A549 (cell line): ENCODE measurements around the gene CEMIP2. TPM values are rescaled to one million over a fixed set of nuclear protein-coding genes. Genes with fewer than 3 reads are reported as not detected.
A peak's percentile ranks its signal among the peaks of the same experiment; 100 is the strongest.

ENCODE experiments used
- ATAC-seq, 2 experiments: fragments of 200-7000 bp in 1 of 2; fragments of >200 bp in 1 of 2; cut with Nextera tagmentation in 1 of 2; cut with Tn5 transposase in 1 of 2; 3 replicates each; pipeline versions ENCODE4 v1.8.0 to v1.9.1; 2018 to 2020; ENCODE audit warnings: mild to moderate bottlenecking in 1 of 2, moderate library complexity in 1 of 2
- CTCF ChIA-PET: fragments of 300-600 bp; sonication (Branson Sonifier 250); formaldehyde crosslinking; extraction: SDS; loops from one replicate; lab custom pipeline; 2021; ENCODE audit warnings: antibody characterized with exemption, inconsistent platforms; lab: Yijun Ruan, JAX
- POLR2A ChIA-PET: fragments of 350-600 bp; formaldehyde crosslinking; extraction: SDS; loops from one replicate; lab custom pipeline; 2021; ENCODE audit warnings: antibody characterized with exemption, inconsistent platforms; lab: Yijun Ruan, JAX
- DNase-seq, 2 experiments: peaks; one replicate each; pipeline versions ENCODE4 v3.0.0 to v3.0.0-alpha.2; 2011 to 2016; ENCODE audit warnings: low read depth in 1 of 2, low spot score in 1 of 2
- FAIRE-seq: peaks from 2 replicates; lab custom pipeline; 2011; peaks lifted over from hg19 to GRCh38; lab: Jason Lieb, UNC
- H3K27ac ChIP-seq, 2 experiments: fragments of >200 bp; sonication (Bioruptor Twin); formaldehyde crosslinking; 3 replicates each; pipeline ENCODE4 v1.5.1; 2016 to 2017
- H3K4me1 ChIP-seq: fragments of >200 bp; sonication (Bioruptor Twin); formaldehyde crosslinking; 3 replicates; pipeline ENCODE4 v1.6.1; 2016
- H3K4me2 ChIP-seq: fragments of >200 bp; sonication (Bioruptor Twin); formaldehyde crosslinking; 3 replicates; pipeline ENCODE4 v1.6.1; 2016
- H3K4me3 ChIP-seq: fragments of >200 bp; sonication (Bioruptor Twin); formaldehyde crosslinking; 3 replicates; pipeline ENCODE4 v1.5.1; 2016
- H3K9me3 ChIP-seq: fragments of >200 bp; sonication (Bioruptor Twin); formaldehyde crosslinking; 3 replicates; pipeline ENCODE4 v1.6.1; 2016
- BHLHE40 ChIP-seq: IDR thresholded peaks from 2 replicates; pipeline ENCODE4 v1.6.1; 2012; ENCODE audit warnings: low read depth, low read length, inconsistent platforms
- CEBPB ChIP-seq, 2 experiments: fragments of >200 bp in 1 of 2; sonication (Bioruptor Twin) in 1 of 2; formaldehyde crosslinking in 1 of 2; IDR thresholded peaks; 2 replicates each; pipeline ENCODE4 v1.6.1; 2012 to 2016
- CHD4 ChIP-seq: fragments of 200-600 bp; sonication (generic); IDR thresholded peaks from 2 replicates; pipeline ENCODE4 v1.6.1; 2016; ENCODE audit warnings: antibody characterized with exemption, mild to moderate bottlenecking, borderline replicate concordance
- EP300 ChIP-seq, 2 experiments: fragments of >200 bp; sonication (Bioruptor Twin); formaldehyde crosslinking; IDR thresholded peaks; 2 replicates in 1 of 2; 3 replicates in 1 of 2; pipeline ENCODE4 v1.6.1; 2016 to 2017
- FOSB ChIP-seq: fragments of 250-450 bp; sonication (Bioruptor Pico); IDR thresholded peaks from 2 replicates; pipeline ENCODE4 v1.5.0; 2020; ENCODE audit warnings: mild to moderate bottlenecking, moderate library complexity
- FOSL2 ChIP-seq, 2 experiments: fragments of 450-650 bp in 1 of 2; fragments of >200 bp in 1 of 2; sonication (Bioruptor Twin) in 1 of 2; formaldehyde crosslinking; IDR thresholded peaks; 2 replicates each; pipeline versions ENCODE4 v1.5.0 to v1.6.1; 2016 to 2020; ENCODE audit warnings: mild to moderate bottlenecking in 1 of 2, moderate library complexity in 1 of 2
- FOXS1 ChIP-seq: fragments of 250-450 bp; sonication (Bioruptor Pico); IDR thresholded peaks from 2 replicates; pipeline ENCODE4 v1.5.0; 2020; ENCODE audit warnings: mild to moderate bottlenecking, moderate library complexity
- GATA3 ChIP-seq: IDR thresholded peaks from 2 replicates; pipeline ENCODE4 v1.6.1; 2012; ENCODE audit warnings: borderline replicate concordance
- HOXB13 ChIP-seq: fragments of 250-450 bp; sonication (Bioruptor Pico); IDR thresholded peaks from 2 replicates; pipeline ENCODE4 v1.5.0; 2020; ENCODE audit warnings: low read depth, mild to moderate bottlenecking, moderate library complexity
- HOXB5 ChIP-seq: fragments of 250-450 bp; sonication (Bioruptor Pico); IDR thresholded peaks from 2 replicates; pipeline ENCODE4 v1.5.0; 2020; ENCODE audit warnings: mild to moderate bottlenecking, moderate library complexity
- JUN ChIP-seq, 2 experiments: fragments of >200 bp; sonication (Bioruptor Twin); formaldehyde crosslinking; IDR thresholded peaks; 2 replicates in 1 of 2; 3 replicates in 1 of 2; pipeline ENCODE4 v1.6.1; 2016 to 2017
- JUNB ChIP-seq: fragments of >200 bp; sonication (Bioruptor Twin); formaldehyde crosslinking; IDR thresholded peaks from 2 replicates; pipeline ENCODE4 v1.6.1; 2016
- MAFK ChIP-seq: fragments of 450-650 bp; IDR thresholded peaks from 2 replicates; pipeline ENCODE4 v1.6.1; 2014; ENCODE audit not compliant: partially characterized antibody
- MAZ ChIP-seq: fragments of 150-350 bp; IDR thresholded peaks from 2 replicates; pipeline ENCODE4 v1.6.1; 2014; ENCODE audit warnings: antibody characterized with exemption, low read depth, low read length, borderline replicate concordance
- NPAS2 ChIP-seq: fragments of 250-450 bp; sonication (Bioruptor Pico); IDR thresholded peaks from 2 replicates; pipeline ENCODE4 v1.8.0; 2022; ENCODE audit warnings: mild to moderate bottlenecking, moderate library complexity, borderline replicate concordance
- NR3C1 ChIP-seq: fragments of >200 bp; sonication (Bioruptor Twin); formaldehyde crosslinking; IDR thresholded peaks from 3 replicates; pipeline ENCODE4 v1.6.1; 2017
- RAD21 ChIP-seq, 2 experiments: fragments of >200 bp in 1 of 2; sonication (Bioruptor Twin) in 1 of 2; formaldehyde crosslinking in 1 of 2; IDR thresholded peaks in 1 of 2; conservative IDR thresholded peaks in 1 of 2; 2 replicates in 1 of 2; 3 replicates in 1 of 2; pipeline ENCODE4 v1.6.1; 2012 to 2018; ENCODE audit warnings: inconsistent platforms in 1 of 2
- SMC3 ChIP-seq: fragments of >200 bp; sonication (Bioruptor Twin); formaldehyde crosslinking; IDR thresholded peaks from 3 replicates; pipeline ENCODE4 v1.6.1; 2018; ENCODE audit warnings: inconsistent platforms
- ZNF302 ChIP-seq: fragments of 250-450 bp; sonication (Bioruptor Pico); IDR thresholded peaks from 2 replicates; pipeline ENCODE4 v1.9.0; 2021; ENCODE audit warnings: inconsistent platforms, mild to moderate bottlenecking, moderate library complexity
- WGBS: methylation state at CpG from one replicate; pipeline ENCODE4 v1.1.6; 2017; ENCODE audit errors: missing lambda C conversion rate; 5-methylcytosine and 5-hydroxymethylcytosine counted together
- polyA plus RNA-seq, 4 experiments: library from polyadenylated mRNA; depleted of rRNA in 3 of 4; stranded (reverse); fragments of >200 nt; fragmentation: RNase III in 1 of 4; extraction: RNeasy Plus Mini Kit Qiagen cat#74134 plus additional on column Dnase treatment in 1 of 4; gene quantifications; 2 replicates in 3 of 4; 3 replicates in 1 of 4; pipeline ENCODE4 v1.2.3, GENCODE V29; 2011 to 2017
- TF ChIP-seq, protein P1 (sequence below): fragments of 150-350 bp; IDR thresholded peaks from 2 replicates; pipeline ENCODE4 v1.6.1; 2014; ENCODE audit warnings: low read depth, mild to moderate bottlenecking, low read length
- TF ChIP-seq, protein P2 (sequence below): fragments of >200 bp; sonication (Bioruptor Twin); formaldehyde crosslinking; IDR thresholded peaks from 3 replicates; pipeline ENCODE4 v1.5.1; 2016
- TF ChIP-seq, protein P3 (sequence below): IDR thresholded peaks from 2 replicates; pipeline ENCODE4 v1.6.1; 2012
- TF ChIP-seq, protein P4 (sequence below): fragments of 200-600 bp; sonication (generic); IDR thresholded peaks from 2 replicates; pipeline ENCODE4 v1.6.1; 2016; ENCODE audit warnings: antibody characterized with exemption, mild to moderate bottlenecking, moderate library complexity

CEMIP2 gene
- polyA plus RNA-seq, 2 of the 4 experiments (the other 2 are of a cell fraction): 146 to 161 TPM

DNA sequence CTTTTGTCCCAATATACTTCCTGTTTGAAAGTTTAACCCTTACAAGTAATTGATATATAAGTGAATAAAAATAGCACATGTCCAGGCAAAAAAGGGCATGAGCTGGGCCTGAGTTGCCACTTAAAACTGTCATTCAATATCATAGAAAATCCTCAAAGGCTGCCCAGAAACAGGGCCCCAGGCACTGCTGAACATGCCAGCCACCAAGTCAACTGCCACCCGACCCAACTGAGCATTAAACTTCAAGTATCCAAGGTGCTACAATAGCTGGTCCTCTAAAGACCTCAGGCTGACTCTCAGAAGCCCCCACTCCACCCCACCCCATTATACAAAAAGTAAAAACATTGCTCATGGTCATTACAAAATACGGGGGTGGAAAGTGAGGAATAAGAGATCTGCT is 83.7 kb downstream of the CEMIP2 start:
- Histone ChIP-seq H3K27ac (peak overlapping the region; percentile 93 to 94), H3K4me1 (peaks cover 81% of the 10 kb centered on the region), H3K4me3 (no peak overlapping the region), H3K9me3 (no peaks in the 10 kb centered on the region), H3K4me2 (peak overlapping the region; percentile 27)
- no peak for TF ChIP-seq NR3C1
- TF ChIP-seq HOXB5 (CRISPR knock-in tag): no peak
- TF ChIP-seq, protein P1, sequence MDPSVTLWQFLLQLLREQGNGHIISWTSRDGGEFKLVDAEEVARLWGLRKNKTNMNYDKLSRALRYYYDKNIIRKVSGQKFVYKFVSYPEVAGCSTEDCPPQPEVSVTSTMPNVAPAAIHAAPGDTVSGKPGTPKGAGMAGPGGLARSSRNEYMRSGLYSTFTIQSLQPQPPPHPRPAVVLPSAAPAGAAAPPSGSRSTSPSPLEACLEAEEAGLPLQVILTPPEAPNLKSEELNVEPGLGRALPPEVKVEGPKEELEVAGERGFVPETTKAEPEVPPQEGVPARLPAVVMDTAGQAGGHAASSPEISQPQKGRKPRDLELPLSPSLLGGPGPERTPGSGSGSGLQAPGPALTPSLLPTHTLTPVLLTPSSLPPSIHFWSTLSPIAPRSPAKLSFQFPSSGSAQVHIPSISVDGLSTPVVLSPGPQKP: no peak
- DNase-seq: no peak
- 65% methylated on average over 2 of the region's 2 CpGs for WGBS
- no peak for FAIRE-seq
- ATAC-seq: no peak
- POLR2A ChIA-PET: interaction anchor here (1.3 kb wide), 1 partner anchor 83 kb away, joined by 3 read pairs; no protein-coding TSS in a partner anchor
- CTCF ChIA-PET: interaction anchor here (0.7 to 4.4 kb wide), 8 partner anchors 8 to 400 kb away, joined by 3 to 23 read pairs (median 6); partner anchors contain the start of gene CEMIP2

DNA sequence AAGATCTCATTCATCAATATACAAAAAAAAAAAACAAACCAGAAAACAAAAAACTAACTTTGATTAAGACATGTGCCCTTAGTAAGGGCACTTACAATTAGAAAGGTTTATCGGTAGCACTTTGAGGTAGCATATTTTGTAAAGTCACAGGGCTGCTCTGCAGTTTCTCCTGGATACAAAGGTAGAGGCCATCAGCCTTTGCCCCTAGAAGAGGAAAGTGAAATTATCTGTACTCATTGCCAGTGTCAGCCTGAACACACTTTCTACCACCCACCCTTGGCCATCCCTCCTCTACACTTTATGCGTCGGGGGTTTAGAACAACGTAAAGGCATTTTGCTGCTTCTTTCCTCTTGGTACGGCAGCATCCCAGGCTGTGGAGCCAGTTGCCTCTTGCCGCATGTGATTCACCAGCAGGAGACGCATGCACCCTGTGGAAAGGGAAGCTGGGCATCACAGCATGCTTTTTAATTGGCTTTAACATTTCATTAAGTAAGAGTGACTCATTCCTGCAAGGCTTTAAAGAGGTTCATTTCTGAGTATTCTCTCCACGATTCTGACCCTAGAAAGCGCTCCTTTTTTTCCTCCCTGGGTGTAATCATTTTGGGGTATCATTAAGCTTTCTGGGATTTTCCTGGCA is 84.6 kb downstream of the CEMIP2 start:
- ATAC-seq (no peak), DNase-seq (no peak), FAIRE-seq (no peak)
- peak overlapping the region; percentile 93 to 94 for H3K27ac ChIP-seq
- POLR2A ChIA-PET: interaction anchor here (1.3 kb wide), 1 partner anchor 84 kb away, joined by 3 read pairs; no protein-coding TSS in a partner anchor
- H3K4me1 ChIP-seq: peaks cover 89% of the 10 kb centered on the region
- WGBS: 79% methylated on average over 9 of the region's 9 CpGs
- TF ChIP-seq NPAS2 (no peak), ZNF302 (CRISPR knock-in tag) (no peak), MAZ (no peak), HOXB5 (CRISPR knock-in tag) (no peak), NR3C1 (no peak), RAD21 (conservative IDR thresholded peaks at IDR 0.05 in 1 of 2, IDR thresholded peaks at IDR 0.05 in 1 of 2) (peak; percentile 45 to 48; a peak in 2 of 5 replicates), BHLHE40 (no peak), FOSL2 (IDR thresholded peaks at IDR 0.05) (no peak), FOSL2 (CRISPR knock-in tag; IDR thresholded peaks at IDR 0.05) (0 out of 2 replicates have a peak, but pooled peaks have one; percentile 10)
- TF ChIP-seq, protein P2, sequence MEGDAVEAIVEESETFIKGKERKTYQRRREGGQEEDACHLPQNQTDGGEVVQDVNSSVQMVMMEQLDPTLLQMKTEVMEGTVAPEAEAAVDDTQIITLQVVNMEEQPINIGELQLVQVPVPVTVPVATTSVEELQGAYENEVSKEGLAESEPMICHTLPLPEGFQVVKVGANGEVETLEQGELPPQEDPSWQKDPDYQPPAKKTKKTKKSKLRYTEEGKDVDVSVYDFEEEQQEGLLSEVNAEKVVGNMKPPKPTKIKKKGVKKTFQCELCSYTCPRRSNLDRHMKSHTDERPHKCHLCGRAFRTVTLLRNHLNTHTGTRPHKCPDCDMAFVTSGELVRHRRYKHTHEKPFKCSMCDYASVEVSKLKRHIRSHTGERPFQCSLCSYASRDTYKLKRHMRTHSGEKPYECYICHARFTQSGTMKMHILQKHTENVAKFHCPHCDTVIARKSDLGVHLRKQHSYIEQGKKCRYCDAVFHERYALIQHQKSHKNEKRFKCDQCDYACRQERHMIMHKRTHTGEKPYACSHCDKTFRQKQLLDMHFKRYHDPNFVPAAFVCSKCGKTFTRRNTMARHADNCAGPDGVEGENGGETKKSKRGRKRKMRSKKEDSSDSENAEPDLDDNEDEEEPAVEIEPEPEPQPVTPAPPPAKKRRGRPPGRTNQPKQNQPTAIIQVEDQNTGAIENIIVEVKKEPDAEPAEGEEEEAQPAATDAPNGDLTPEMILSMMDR: no peak
- CTCF ChIA-PET: interaction anchor here (0.7 to 4.4 kb wide), 9 partner anchors 8 to 399 kb away, joined by 3 to 23 read pairs (median 3); partner anchors contain the start of gene CEMIP2
- H3K4me3 ChIP-seq: no peak overlapping the region
- H3K4me2 ChIP-seq: peak overlapping the region; percentile 27; the same call in 2 of the 3 replicates
- H3K9me3 ChIP-seq: no peaks in the 10 kb centered on the region

DNA sequence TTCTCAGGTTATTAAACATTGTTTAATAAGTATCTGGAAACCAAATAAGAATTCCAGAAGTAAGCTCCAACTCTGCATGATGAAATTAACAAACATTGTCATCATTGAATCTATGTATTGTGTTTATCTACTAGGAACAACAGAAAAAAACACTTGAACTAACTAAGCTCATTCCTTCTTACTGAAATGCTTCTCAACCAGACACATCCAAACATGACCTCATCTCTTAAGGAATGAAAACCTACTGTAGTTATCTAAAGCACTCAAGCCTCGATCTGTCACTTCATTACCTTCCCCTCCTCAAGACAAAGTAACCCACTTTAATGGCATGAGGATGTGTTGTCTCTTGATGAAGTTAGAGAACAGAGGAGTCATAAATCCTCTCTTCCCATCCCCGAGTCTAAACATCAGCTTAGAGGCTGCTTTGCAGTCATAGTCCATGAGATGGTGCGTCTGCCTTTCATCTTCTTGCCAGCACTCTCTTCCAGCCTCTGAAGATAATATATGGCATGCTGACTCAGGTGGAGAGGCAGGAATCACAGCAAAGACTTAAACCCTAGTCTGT is 86.5 kb downstream of the CEMIP2 start:
- no peaks in the 10 kb centered on the region for H3K9me3 ChIP-seq
- peak; percentile 78 for TF ChIP-seq JUNB
- TF ChIP-seq CHD4: no peak
- peak in 1 of 2 experiments; percentile 63; a peak in 2 of 4 replicates for TF ChIP-seq CEBPB (IDR thresholded peaks at IDR 0.05)
- peak; percentile 8 to 24; a peak in 1 of 5 replicates for TF ChIP-seq RAD21 (conservative IDR thresholded peaks at IDR 0.05 in 1 of 2, IDR thresholded peaks at IDR 0.05 in 1 of 2)
- no peak for TF ChIP-seq FOXS1
- no peak for TF ChIP-seq FOSL2 (IDR thresholded peaks at IDR 0.05)
- peak; percentile 52 for TF ChIP-seq FOSL2 (CRISPR knock-in tag; IDR thresholded peaks at IDR 0.05)
- peak; percentile 62 to 69; a peak in 2 of 5 replicates for TF ChIP-seq JUN (IDR thresholded peaks at IDR 0.05)
- no peak for TF ChIP-seq HOXB13 (CRISPR knock-in tag)
- peak; percentile 81 for TF ChIP-seq MAFK
- TF ChIP-seq EP300 (IDR thresholded peaks at IDR 0.05): peak; percentile 41 to 69; a peak in 3 of 5 replicates
- no peak for TF ChIP-seq SMC3
- TF ChIP-seq, protein P3, sequence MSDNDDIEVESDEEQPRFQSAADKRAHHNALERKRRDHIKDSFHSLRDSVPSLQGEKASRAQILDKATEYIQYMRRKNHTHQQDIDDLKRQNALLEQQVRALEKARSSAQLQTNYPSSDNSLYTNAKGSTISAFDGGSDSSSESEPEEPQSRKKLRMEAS: peak; percentile 26; the same call in 1 of the 2 replicates
- TF ChIP-seq, protein P4, sequence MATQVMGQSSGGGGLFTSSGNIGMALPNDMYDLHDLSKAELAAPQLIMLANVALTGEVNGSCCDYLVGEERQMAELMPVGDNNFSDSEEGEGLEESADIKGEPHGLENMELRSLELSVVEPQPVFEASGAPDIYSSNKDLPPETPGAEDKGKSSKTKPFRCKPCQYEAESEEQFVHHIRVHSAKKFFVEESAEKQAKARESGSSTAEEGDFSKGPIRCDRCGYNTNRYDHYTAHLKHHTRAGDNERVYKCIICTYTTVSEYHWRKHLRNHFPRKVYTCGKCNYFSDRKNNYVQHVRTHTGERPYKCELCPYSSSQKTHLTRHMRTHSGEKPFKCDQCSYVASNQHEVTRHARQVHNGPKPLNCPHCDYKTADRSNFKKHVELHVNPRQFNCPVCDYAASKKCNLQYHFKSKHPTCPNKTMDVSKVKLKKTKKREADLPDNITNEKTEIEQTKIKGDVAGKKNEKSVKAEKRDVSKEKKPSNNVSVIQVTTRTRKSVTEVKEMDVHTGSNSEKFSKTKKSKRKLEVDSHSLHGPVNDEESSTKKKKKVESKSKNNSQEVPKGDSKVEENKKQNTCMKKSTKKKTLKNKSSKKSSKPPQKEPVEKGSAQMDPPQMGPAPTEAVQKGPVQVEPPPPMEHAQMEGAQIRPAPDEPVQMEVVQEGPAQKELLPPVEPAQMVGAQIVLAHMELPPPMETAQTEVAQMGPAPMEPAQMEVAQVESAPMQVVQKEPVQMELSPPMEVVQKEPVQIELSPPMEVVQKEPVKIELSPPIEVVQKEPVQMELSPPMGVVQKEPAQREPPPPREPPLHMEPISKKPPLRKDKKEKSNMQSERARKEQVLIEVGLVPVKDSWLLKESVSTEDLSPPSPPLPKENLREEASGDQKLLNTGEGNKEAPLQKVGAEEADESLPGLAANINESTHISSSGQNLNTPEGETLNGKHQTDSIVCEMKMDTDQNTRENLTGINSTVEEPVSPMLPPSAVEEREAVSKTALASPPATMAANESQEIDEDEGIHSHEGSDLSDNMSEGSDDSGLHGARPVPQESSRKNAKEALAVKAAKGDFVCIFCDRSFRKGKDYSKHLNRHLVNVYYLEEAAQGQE: no peak
- TF ChIP-seq FOSB (CRISPR knock-in tag): no peak
- TF ChIP-seq GATA3: peak; percentile 78
- DNase-seq: peak; percentile 35 to 83
- ATAC-seq: peak; percentile 76 to 78
- WGBS: 0% methylated on average over 3 of the region's 3 CpGs
- ChIA-PET CTCF (interaction anchor here (0.6 to 4.4 kb wide), 14 partner anchors 10 to 137 kb away, joined by 3 to 23 read pairs (median 5); no protein-coding TSS in a partner anchor), POLR2A (interaction anchor here (0.5 to 1.6 kb wide), 5 partner anchors 66 to 94 kb away, joined by 3 to 5 read pairs (median 4); partner anchors contain the start of gene CEMIP2)
- no peak overlapping the region; the same call in 2 of the 3 replicates for H3K4me3 ChIP-seq
- peaks cover 100% of the 10 kb centered on the region for H3K4me1 ChIP-seq
- peak overlapping the region; percentile 93 to 94 for H3K27ac ChIP-seq
- peak overlapping the region; percentile 85 for H3K4me2 ChIP-seq
- peak; percentile 96 for FAIRE-seq
